Endothelial cell of umbilical vein (primary cell): ENCODE data around the gene AP3M1. TPM values are rescaled to one million over a fixed set of nuclear protein-coding genes. Genes with fewer than 3 reads are reported as not detected.

ENCODE experiments used
- BruUV-seq: library from RNA; stranded (reverse); fragments of 400-500 nt; replicated peaks from 2 replicates; lab custom pipeline; 2021; lab: Mats Ljungman, UMichigan
- CTCF ChIA-PET: fragments of 300-600, 350-600 bp; sonication (Branson Sonifier 250); formaldehyde crosslinking; loops from one replicate; lab custom pipeline; 2021; ENCODE audit warnings: antibody characterized with exemption, inconsistent platforms; lab: Charles Lee
- POLR2A ChIA-PET: fragments of 300-600, 350-600 bp; sonication (Branson Sonifier 250); formaldehyde crosslinking; loops from one replicate; lab custom pipeline; 2021; ENCODE audit warnings: antibody characterized with exemption, inconsistent platforms; lab: Charles Lee
- DNase-seq: peaks from one replicate; pipeline ENCODE4 v3.0.0-alpha.2; 2011; ENCODE audit warnings: low read depth, low spot score
- FAIRE-seq: peaks from 2 replicates; lab custom pipeline; 2011; peaks lifted over from hg19 to GRCh38; lab: Jason Lieb, UNC
- H2AFZ ChIP-seq: 2 replicates; pipeline ENCODE4 v1.6.0; 2012; ENCODE audit warnings: low read depth, low read length, control low read depth, inconsistent platforms
- H3K27ac ChIP-seq: 2 replicates; pipeline ENCODE4 v1.5.1; 2011; ENCODE audit warnings: low read depth, mild to moderate bottlenecking, control low read depth, low read length, moderate library complexity; ENCODE audit not compliant: insufficient read depth
- H3K27me3 ChIP-seq, 2 experiments: 2 replicates each; pipeline versions ENCODE4 v1.6.0 to v1.6.1; 2011; ENCODE audit warnings: low read length in 2 of 2, mixed read lengths in 1 of 2; ENCODE audit not compliant: control insufficient read depth in 2 of 2, insufficient read depth in 2 of 2
- H3K36me3 ChIP-seq, 2 experiments: 2 replicates in 1 of 2; 3 replicates in 1 of 2; pipeline ENCODE4 v1.5.1; 2011; ENCODE audit warnings: low read length in 2 of 2, mild to moderate bottlenecking in 1 of 2, moderate library complexity in 1 of 2; ENCODE audit not compliant: control insufficient read depth in 2 of 2, insufficient read depth in 2 of 2; ENCODE audit errors: extremely low read depth in 1 of 2
- H3K4me1 ChIP-seq: 3 replicates; pipeline ENCODE4 v1.5.1; 2011; ENCODE audit warnings: mild to moderate bottlenecking, low read length; ENCODE audit not compliant: control insufficient read depth, insufficient read depth; ENCODE audit errors: extremely low read depth
- H3K4me2 ChIP-seq: 2 replicates; pipeline ENCODE4 v1.6.1; 2011; ENCODE audit warnings: low read length, control low read depth, mixed read lengths; ENCODE audit not compliant: insufficient read depth
- H3K4me3 ChIP-seq, 3 experiments: fragments of 200-600 bp in 1 of 3; sonication (generic), shearing (Covaris generic) in 1 of 3; replicated peaks in 1 of 3; 2 replicates each; pipeline ENCODE4 v1.5.1; 2011 to 2016; ENCODE audit warnings: control low read depth in 3 of 3, low read length in 3 of 3, mild to moderate bottlenecking in 2 of 3, inconsistent platforms in 1 of 3, low read depth in 1 of 3, moderate library complexity in 1 of 3; ENCODE audit not compliant: insufficient read depth in 1 of 3
- H3K79me2 ChIP-seq: 2 replicates; pipeline ENCODE4 v1.6.0; 2012; ENCODE audit warnings: low read length, inconsistent platforms; ENCODE audit not compliant: control insufficient read depth, insufficient read depth
- H3K9ac ChIP-seq: replicated peaks from 2 replicates; pipeline ENCODE3; 2011; ENCODE audit warnings: low read length, control low read depth; ENCODE audit not compliant: insufficient read depth; ENCODE audit errors: extremely low read depth
- H3K9me1 ChIP-seq: replicated peaks from 3 replicates; pipeline ENCODE4 v1.6.0; 2011; ENCODE audit warnings: mild to moderate bottlenecking, low read length; ENCODE audit not compliant: control insufficient read depth, insufficient read depth; ENCODE audit errors: extremely low read depth
- H3K9me3 ChIP-seq: replicated peaks from 2 replicates; pipeline ENCODE4 v1.5.1; 2012; ENCODE audit warnings: low read length, inconsistent platforms; ENCODE audit not compliant: control insufficient read depth, insufficient read depth
- H4K20me1 ChIP-seq: replicated peaks from 2 replicates; pipeline ENCODE3; 2011; ENCODE audit warnings: mild to moderate bottlenecking, low read length; ENCODE audit not compliant: control insufficient read depth, insufficient read depth; ENCODE audit errors: extremely low read depth
- CTCF ChIP-seq, 2 donors: IDR thresholded peaks; 1 replicate in 1 of 2; 2 replicates in 1 of 2; pipeline ENCODE4 v1.5.1; 2011; ENCODE audit warnings: low read length in 2 of 2, mild to moderate bottlenecking in 2 of 2, moderate library complexity in 2 of 2, control low read depth in 1 of 2, inconsistent platforms in 1 of 2, low read depth in 1 of 2; ENCODE audit not compliant: insufficient read depth in 1 of 2; ENCODE audit errors: extremely low read depth in 1 of 2
- EZH2 ChIP-seq: IDR thresholded peaks from 2 replicates; pipeline ENCODE4 v1.6.1; 2012; ENCODE audit warnings: borderline replicate concordance, low read depth, mild to moderate bottlenecking, moderate library complexity, low read length, inconsistent platforms; ENCODE audit not compliant: severe bottlenecking
- FOS ChIP-seq: IDR thresholded peaks from 2 replicates; pipeline ENCODE4 v1.6.1; 2011; ENCODE audit warnings: mild to moderate bottlenecking, low read length, moderate library complexity, borderline replicate concordance; ENCODE audit not compliant: insufficient read depth
- GATA2 ChIP-seq: IDR thresholded peaks from 2 replicates; pipeline ENCODE4 v1.7.0; 2011; ENCODE audit warnings: low read depth, mild to moderate bottlenecking, moderate library complexity, mixed read lengths, low read length; ENCODE audit not compliant: insufficient read length, insufficient read depth
- JUN ChIP-seq: IDR thresholded peaks from 2 replicates; pipeline ENCODE4 v1.6.1; 2011; ENCODE audit warnings: borderline replicate concordance, low read depth; ENCODE audit not compliant: insufficient read length, insufficient read depth
- MAX ChIP-seq: IDR thresholded peaks from 2 replicates; pipeline ENCODE4 v1.6.1; 2011; ENCODE audit not compliant: insufficient read depth, insufficient read length
- MYC ChIP-seq: IDR thresholded peaks from one replicate; pipeline ENCODE4 v1.6.1; 2011; ENCODE audit warnings: mild to moderate bottlenecking, low read depth, low read length
- POLR2A ChIP-seq: IDR thresholded peaks from 2 replicates; pipeline ENCODE4 v1.6.1; 2012; ENCODE audit warnings: low read depth, mild to moderate bottlenecking, control low read depth, low read length
- POLR2AphosphoS5 ChIP-seq: IDR thresholded peaks from 2 replicates; pipeline ENCODE4 v1.6.1; 2012; ENCODE audit warnings: low read depth, mild to moderate bottlenecking, control low read depth, low read length, moderate library complexity; ENCODE audit not compliant: insufficient read depth
- dilution Hi-C: fragments of 300-500 bp; cut with MboI; formaldehyde crosslinking; loops from one replicate; pipeline ENCODE4 v1.15.0; 2019; ENCODE audit warnings: low sequenced_read_pairs; ENCODE audit not compliant: extremely low pct_ligation_motif_present
- intact Hi-C: fragments of 100-400 bp; cut with micrococcal nuclease; formaldehyde crosslinking; loops from one replicate; pipeline ENCODE4 v1.10.0; 2022
- polyA plus RNA-seq, 4 experiments: library from polyadenylated mRNA; depleted of rRNA in 3 of 4; stranded (reverse) in 3 of 4; unstranded in 1 of 4; fragments of >200 nt; gene quantifications; 2 replicates each; pipeline versions ENCODE4 v1.2.1 to v1.2.3, GENCODE V29; 2011 to 2012; ENCODE audit warnings: missing spikeins in 1 of 4
- total RNA-seq: library from RNA; stranded (reverse); gene quantifications from 2 replicates; pipeline ENCODE4 v1.2.3, GENCODE V29; 2021

Gene AP3M1
- total and polyA plus RNA-seq, 2 donors (not counting 3 experiments of a cell fraction or from before 2014, with no cell fraction given), result 34.0 to 58.8 TPM

GRCh38 chr10:74077416-74077815 lies 73.2 kb downstream of the AP3M1 start:
- Histone ChIP-seq H3K4me1 (peaks cover 60% of the 10 kb centered on the region), H3K27ac (peak overlapping the region; percentile 90), H3K4me2 (no peak overlapping the region), H3K9me3 (no peaks in the 10 kb centered on the region), H3K79me2 (peaks cover 59% of the 10 kb centered on the region), H3K27me3 (no peaks in the 10 kb centered on the region), H3K4me3 (no peak overlapping the region), H3K9me1 (no peaks in the 10 kb centered on the region), H4K20me1 (no peaks in the 10 kb centered on the region), H2AFZ (no peak overlapping the region), H3K9ac (no peak overlapping the region), H3K36me3 (peaks cover 11 to 22% of the 10 kb centered on the region in 2 experiments)
- FAIRE-seq, result no peak
- intact Hi-C loops, result no loop called here
- BruUV-seq, result no TSS peak
- dilution Hi-C loops, result no loop called here
- ChIA-PET POLR2A (no interaction called here), CTCF (interaction anchor here (1.0 to 8.1 kb wide), 6 partner anchors 30 to 189 kb away, joined by 3 to 191 read pairs (median 6); no protein-coding TSS in a partner anchor)
- DNase-seq, result no peak
- no peak for TF ChIP-seq MAX
- no peak for TF ChIP-seq CTCF (IDR thresholded peaks at IDR 0.05; ENCODE audit: extremely low read depth in 1 of 2, insufficient read depth in 1 of 2, low read depth in 1 of 2, low read length in 2 of 2)
- no peak for TF ChIP-seq FOS
- TF ChIP-seq MYC, result no peak
- no peak for TF ChIP-seq POLR2A
- TF ChIP-seq GATA2, result no peak
- TF ChIP-seq JUN, result no peak
- TF ChIP-seq EZH2, result no peak
- TF ChIP-seq POLR2AphosphoS5, result no peak
